Mesothelial cell of epicardium (in vitro differentiated cells): ENCODE data around the gene SPRTN. TPM values are rescaled to one million over a fixed set of nuclear protein-coding genes. Genes with fewer than 3 reads are reported as not detected.
"Not testable (repeated sequence)": the region's sequence is repeated elsewhere in the genome, so short reads cannot be mapped to it uniquely, and the experiment has no call there.

ENCODE experiments used
- DNase-seq, 2 experiments: peaks; one replicate each; pipeline ENCODE4 v3.0.0; 2021; ENCODE audit warnings: low spot score in 2 of 2; ENCODE audit not compliant: unreplicated experiment in 2 of 2
- H3K27ac Mint-ChIP-seq: 2 replicates; pipeline ENCODE4 v1.8.0; 2021; ENCODE audit warnings: mixed read lengths
- H3K27me3 Mint-ChIP-seq: 2 replicates; pipeline ENCODE4 v1.8.0; 2021; ENCODE audit warnings: low read depth, mixed read lengths
- H3K36me3 Mint-ChIP-seq: 2 replicates; pipeline ENCODE4 v1.8.0; 2021; ENCODE audit warnings: mixed read lengths
- H3K4me1 Mint-ChIP-seq: 2 replicates; pipeline ENCODE4 v1.8.0; 2021; ENCODE audit warnings: mixed read lengths
- H3K4me3 Mint-ChIP-seq: 2 replicates; pipeline ENCODE4 v1.8.0; 2021; ENCODE audit warnings: mild to moderate bottlenecking, moderate library complexity, mixed read lengths
- H3K9me3 Mint-ChIP-seq: 2 replicates; pipeline ENCODE4 v1.8.0; 2021; ENCODE audit warnings: mixed read lengths
- total RNA-seq: library from RNA; stranded (reverse); gene quantifications from 3 replicates; pipeline ENCODE4 v1.2.1, GENCODE V29; 2021
- TF ChIP-seq, protein P1 (sequence below): fragments of 200-600 bp; sonication (generic); IDR thresholded peaks from one replicate; pipeline ENCODE4 v1.5.0; 2021; ENCODE audit warnings: antibody characterized with exemption; ENCODE audit not compliant: unreplicated experiment

Gene SPRTN
- total RNA-seq, 1 donor from 2014 or later: 12.0 TPM

DNA sequence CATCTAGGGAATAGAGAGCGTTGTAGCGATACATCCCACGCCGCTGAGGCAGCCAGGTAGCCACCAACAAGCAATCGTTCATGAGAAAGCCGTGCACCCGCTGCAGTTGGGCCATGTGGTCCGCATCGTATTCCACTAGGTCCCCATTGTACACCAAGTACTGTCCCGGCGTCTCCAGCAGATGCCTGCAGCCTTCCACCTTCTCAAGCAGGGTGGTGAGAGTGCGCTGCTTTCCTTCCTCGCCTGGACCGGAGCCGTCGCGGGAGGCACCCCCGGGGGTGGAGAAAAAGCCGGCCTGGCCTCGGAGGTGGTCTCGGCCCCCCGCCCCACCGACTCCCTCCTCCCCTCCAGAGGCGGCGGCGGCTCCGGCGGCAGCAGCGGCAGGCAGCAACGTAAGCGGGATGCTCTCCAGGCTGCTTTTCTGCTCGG, 1.0 kb upstream of the SPRTN start:
- Mint-ChIP-seq H3K4me1 (peaks cover 59% of the 10 kb centered on the region), H3K27me3 (peaks cover 1% of the 10 kb centered on the region), H3K9me3 (no peaks in the 10 kb centered on the region), H3K27ac (peak overlapping the region; percentile 99), H3K4me3 (peak overlapping the region; percentile 98), H3K36me3 (peaks cover 7% of the 10 kb centered on the region)
- peak; percentile 46 to 48 for DNase-seq
- TF ChIP-seq, protein P1, sequence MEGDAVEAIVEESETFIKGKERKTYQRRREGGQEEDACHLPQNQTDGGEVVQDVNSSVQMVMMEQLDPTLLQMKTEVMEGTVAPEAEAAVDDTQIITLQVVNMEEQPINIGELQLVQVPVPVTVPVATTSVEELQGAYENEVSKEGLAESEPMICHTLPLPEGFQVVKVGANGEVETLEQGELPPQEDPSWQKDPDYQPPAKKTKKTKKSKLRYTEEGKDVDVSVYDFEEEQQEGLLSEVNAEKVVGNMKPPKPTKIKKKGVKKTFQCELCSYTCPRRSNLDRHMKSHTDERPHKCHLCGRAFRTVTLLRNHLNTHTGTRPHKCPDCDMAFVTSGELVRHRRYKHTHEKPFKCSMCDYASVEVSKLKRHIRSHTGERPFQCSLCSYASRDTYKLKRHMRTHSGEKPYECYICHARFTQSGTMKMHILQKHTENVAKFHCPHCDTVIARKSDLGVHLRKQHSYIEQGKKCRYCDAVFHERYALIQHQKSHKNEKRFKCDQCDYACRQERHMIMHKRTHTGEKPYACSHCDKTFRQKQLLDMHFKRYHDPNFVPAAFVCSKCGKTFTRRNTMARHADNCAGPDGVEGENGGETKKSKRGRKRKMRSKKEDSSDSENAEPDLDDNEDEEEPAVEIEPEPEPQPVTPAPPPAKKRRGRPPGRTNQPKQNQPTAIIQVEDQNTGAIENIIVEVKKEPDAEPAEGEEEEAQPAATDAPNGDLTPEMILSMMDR: no peak

DNA sequence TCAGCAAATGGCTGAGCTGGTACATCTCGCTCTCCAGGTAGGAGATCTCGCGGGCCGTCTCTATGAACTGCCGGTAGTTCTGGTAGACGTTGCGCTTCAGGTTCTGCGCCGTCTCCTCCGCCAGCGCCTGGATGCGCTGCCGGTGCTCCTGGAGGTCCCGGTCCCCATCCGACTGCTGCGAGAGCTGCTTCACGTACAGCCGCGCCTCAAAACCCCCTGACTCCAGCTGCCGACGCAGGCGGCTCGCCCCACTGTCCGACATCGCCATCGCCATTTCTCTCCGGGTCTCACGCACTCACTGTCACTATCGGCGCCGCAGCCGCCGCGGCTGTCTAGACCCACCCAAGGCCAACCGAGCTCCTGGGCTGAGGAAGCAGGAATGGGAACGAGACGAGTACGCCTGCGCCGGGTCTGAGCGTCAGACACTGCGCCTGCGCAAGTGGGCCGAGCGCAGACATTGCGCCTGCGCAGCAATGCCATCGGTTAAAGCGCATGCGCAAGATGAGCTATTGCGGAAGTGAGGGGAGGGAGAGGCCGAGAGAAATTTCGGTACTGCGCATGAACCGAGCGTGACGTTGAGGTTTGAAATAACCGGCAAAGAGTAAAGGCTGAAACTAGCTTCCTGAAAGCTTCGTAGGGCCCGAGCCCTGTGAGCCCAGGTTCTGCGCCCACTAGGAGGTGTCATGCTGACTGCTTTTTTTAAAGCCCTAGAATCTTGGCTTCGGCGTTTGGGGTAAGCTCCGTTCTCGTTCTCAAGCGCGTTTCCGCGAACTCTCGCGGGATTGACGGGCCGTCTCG, 422 bp upstream of the SPRTN start, which contains the start of gene EXOC8:
TSS of gene EXOC8 (minus strand) at position 381 of the 798 bp plus-strand sequence. CDS start at position 274, 107 bp downstream.
- TF ChIP-seq, protein P1: no peak
- DNase-seq: peak; percentile 93 to 100
- peaks cover 1% of the 10 kb centered on the region for H3K27me3 Mint-ChIP-seq
- peak within 1 kb of the TSS; percentile 98 for H3K4me3 Mint-ChIP-seq
- H3K9me3 Mint-ChIP-seq: no peaks in the 10 kb centered on the region
- peaks cover 8% of the 10 kb centered on the region for H3K36me3 Mint-ChIP-seq
- peaks cover 59% of the 10 kb centered on the region for H3K4me1 Mint-ChIP-seq
- peak within 1 kb of the TSS; percentile 99 for H3K27ac Mint-ChIP-seq

GRCh38 chr1:231340328-231341013, 2.4 kb downstream of the SPRTN start:
- H3K36me3 Mint-ChIP-seq: peaks cover 10% of the 10 kb centered on the region
- peaks cover 36% of the 10 kb centered on the region for H3K4me1 Mint-ChIP-seq
- TF ChIP-seq, protein P1: no peak
- no peaks in the 10 kb centered on the region for H3K9me3 Mint-ChIP-seq
- no peak for DNase-seq
- no peak overlapping the region for H3K27ac Mint-ChIP-seq
- no peak overlapping the region for H3K4me3 Mint-ChIP-seq
- peaks cover 1% of the 10 kb centered on the region for H3K27me3 Mint-ChIP-seq

DNA sequence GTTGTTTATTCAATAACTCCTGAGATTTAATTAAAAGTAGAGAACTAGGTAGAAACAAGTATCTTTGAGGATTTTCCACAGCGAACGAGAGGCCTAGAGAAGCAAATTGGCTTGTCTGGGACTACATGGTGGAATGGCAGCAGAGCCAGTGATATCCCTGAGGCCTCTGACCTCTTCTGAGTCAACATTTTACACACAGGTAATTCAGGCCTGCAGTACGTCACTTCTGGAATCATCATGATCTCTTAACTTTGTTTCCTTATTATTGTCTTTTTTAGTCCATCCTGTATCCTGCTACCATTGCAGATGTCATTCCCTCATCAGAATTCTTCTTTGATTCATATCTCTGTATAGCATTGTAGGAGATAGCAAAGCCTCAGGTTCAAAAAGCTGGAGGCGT, 9.9 kb downstream of the SPRTN start:
- H3K4me1 Mint-ChIP-seq: no peaks in the 10 kb centered on the region
- H3K27ac Mint-ChIP-seq: no peak overlapping the region
- no peaks in the 10 kb centered on the region for H3K9me3 Mint-ChIP-seq
- TF ChIP-seq, protein P1: no peak
- no peak overlapping the region for H3K4me3 Mint-ChIP-seq
- no peaks in the 10 kb centered on the region for H3K27me3 Mint-ChIP-seq
- peaks cover 24% of the 10 kb centered on the region for H3K36me3 Mint-ChIP-seq
- no peak for DNase-seq

DNA sequence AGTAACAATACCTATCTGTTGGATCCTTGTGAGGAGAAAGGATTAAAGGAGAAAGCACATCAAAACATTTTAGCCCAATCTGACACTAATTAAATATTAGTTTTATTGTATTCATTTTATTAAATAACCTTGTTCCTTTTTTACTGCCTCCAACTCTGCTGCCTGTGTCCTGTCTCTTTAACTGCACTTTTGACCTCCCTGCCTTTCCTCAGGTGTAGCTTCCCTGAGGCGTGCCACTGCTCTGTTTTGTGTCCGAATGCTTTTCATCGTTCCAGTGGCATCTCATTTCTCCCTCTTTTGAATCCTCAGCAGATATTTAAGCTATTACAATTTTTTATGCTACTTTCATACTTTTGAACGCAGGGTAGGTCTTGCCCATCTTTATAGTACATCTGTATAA, 10.3 kb downstream of the SPRTN start:
- Mint-ChIP-seq H3K27ac (no peak overlapping the region), H3K4me1 (no peaks in the 10 kb centered on the region), H3K9me3 (no peaks in the 10 kb centered on the region), H3K36me3 (peaks cover 26% of the 10 kb centered on the region), H3K27me3 (no peaks in the 10 kb centered on the region), H3K4me3 (no peak overlapping the region)
- TF ChIP-seq, protein P1: no peak
- no peak for DNase-seq

DNA sequence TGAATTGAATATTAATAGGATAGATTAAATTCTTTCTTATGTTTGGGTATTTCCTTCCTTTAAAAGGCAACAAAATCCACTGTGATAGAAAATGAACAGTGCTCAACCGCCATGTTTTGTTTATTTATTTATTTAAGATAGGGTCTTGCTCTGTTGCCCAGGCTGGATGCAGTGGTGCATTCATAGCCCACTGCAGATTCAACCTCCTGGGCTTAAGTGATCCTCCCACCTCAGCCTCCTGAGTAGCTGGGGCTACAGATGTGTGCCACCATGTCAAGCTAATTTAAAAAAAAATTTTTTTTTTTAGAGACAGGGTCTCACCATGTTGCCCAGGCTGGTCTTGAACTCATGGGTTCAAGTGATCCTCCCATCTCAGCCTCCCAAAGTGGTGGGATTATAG, 10.8 kb downstream of the SPRTN start:
- not testable (repeated sequence) for DNase-seq, H3K27me3 Mint-ChIP-seq, H3K4me3 Mint-ChIP-seq, H3K4me1 Mint-ChIP-seq, H3K9me3 Mint-ChIP-seq, H3K27ac Mint-ChIP-seq
- H3K36me3 Mint-ChIP-seq: peaks cover 26% of the 10 kb centered on the region
